Stimulated activated CD8-positive, alpha-beta memory T cell treated with anti-CD3 and anti-CD28 coated beads, Interleukin-15, amount 100 ng/mL, for 1 hour (primary cell): ENCODE measurements around the gene TRMT10C.
"Not testable (repeated sequence)": the region's sequence is repeated elsewhere in the genome, so short reads cannot be mapped to it uniquely, and the experiment has no call there.

Experiments used
- DNase-seq: peaks from one replicate; pipeline ENCODE4 v3.0.0-alpha.2; 2020; ENCODE audit warnings: low read depth

Gene TRMT10C

GRCh38 chr3:101548527-101549105 lies 13.1 kb upstream of the TRMT10C start:
- DNase-seq = no peak

GRCh38 chr3:101549473-101549872 lies 12.2 kb upstream of the TRMT10C start:
- no peak for DNase-seq

- not testable (repeated sequence) for DNase-seq
These were observed 10.1 kb upstream of the TRMT10C start for GRCh38 chr3:101551359-101552081.

- DNase-seq = not testable (repeated sequence)
These were observed 8.3 kb upstream of the TRMT10C start for GRCh38 chr3:101553381-101553780.

- no peak for DNase-seq
These were observed 5.6 kb upstream of the TRMT10C start for GRCh38 chr3:101556064-101556463.

- DNase-seq = peak; percentile 13
These were observed 6.1 kb downstream of the TRMT10C start for GRCh38 chr3:101567528-101568317.

GRCh38 chr3:101571028-101571895 lies 9.6 kb downstream of the TRMT10C start:
- no peak for DNase-seq

- peak; percentile 98 for DNase-seq
These were observed 12.1 kb downstream of the TRMT10C start, which contains the start of gene PCNP for GRCh38 chr3:101573449-101574387. PCNP (plus strand) TSS chr3:101574180; CDS start chr3:101574216, 36 bp downstream.

- DNase-seq = no peak
These were observed 12.9 kb downstream of the TRMT10C start for GRCh38 chr3:101574388-101575112.

GRCh38 chr3:101577286-101577685 lies 15.6 kb downstream of the TRMT10C start:
- DNase-seq = no peak

GRCh38 chr3:101588616-101589015 lies 26.9 kb downstream of the TRMT10C start:
- no peak for DNase-seq

- DNase-seq = no peak
These were observed 29.4 kb downstream of the TRMT10C start for GRCh38 chr3:101591071-101591470.

GRCh38 chr3:101602731-101603130 lies 41.1 kb downstream of the TRMT10C start:
- DNase-seq = no peak

GRCh38 chr3:101603184-101603583 lies 41.5 kb downstream of the TRMT10C start:
- no peak for DNase-seq

- not testable (repeated sequence) for DNase-seq
These were observed 43.7 kb downstream of the TRMT10C start for GRCh38 chr3:101605398-101605797.

- DNase-seq = no peak
These were observed 49.4 kb downstream of the TRMT10C start for GRCh38 chr3:101611023-101611422.

- DNase-seq = not testable (repeated sequence)
These were observed 51.3 kb downstream of the TRMT10C start for GRCh38 chr3:101613014-101613413.

GRCh38 chr3:101615525-101615924 lies 53.9 kb downstream of the TRMT10C start:
- DNase-seq = no peak
